ENCODE data around the gene ARGLU1. TPM values are rescaled to one million over a fixed set of nuclear protein-coding genes. Genes with fewer than 3 reads are reported as not detected.
A peak's percentile ranks its signal among the peaks of the same experiment; 100 is the strongest.

Gene ARGLU1
- total and polyA plus RNA-seq, 2 experiments from 2014 or later, result 108 to 166 TPM

DNA sequence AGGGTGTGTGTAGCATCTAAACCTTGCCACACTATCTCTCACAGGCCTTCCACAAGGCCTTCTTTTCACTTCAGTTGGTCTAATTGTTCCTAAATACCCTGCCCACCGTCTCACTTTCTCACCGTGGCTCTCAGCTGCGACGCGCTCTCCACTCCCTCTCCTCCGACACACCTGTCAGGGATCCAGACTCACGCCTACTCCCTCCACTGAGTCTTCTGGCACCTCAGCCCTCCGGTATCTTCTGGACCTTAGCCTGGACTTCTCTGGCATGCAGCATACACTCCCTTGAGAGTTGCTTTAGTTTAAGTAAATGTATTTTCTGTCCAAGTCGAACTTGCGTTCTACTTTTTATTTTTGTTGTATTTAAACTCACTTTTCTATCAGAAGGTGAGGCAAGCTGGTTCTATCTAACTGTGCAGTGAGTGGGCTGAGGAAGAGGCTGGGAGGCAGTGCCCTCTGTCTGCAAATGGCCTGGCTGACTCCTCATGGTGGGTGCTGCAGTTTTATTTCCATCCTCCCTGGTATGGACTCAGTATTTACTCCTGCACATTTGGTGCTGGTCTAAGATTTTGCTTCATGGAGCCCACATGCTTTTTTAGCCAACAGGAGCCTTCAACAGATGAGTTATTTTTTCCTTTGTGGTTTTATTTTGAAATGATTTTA is 28.5 kb upstream of the ARGLU1 start:
- Mint-ChIP-seq H3K36me3 (ENCODE audit: low read depth) (no peaks in the 10 kb centered on the region; the same call in 2 of the 3 replicates), H3K9me3 (peaks cover 3% of the 10 kb centered on the region; the same call in 1 of the 3 replicates), H3K27ac (no peak overlapping the region), H3K4me3 (no peak overlapping the region), H3K27me3 (ENCODE audit: insufficient read depth, low read depth, poor library complexity) (peaks cover 2% of the 10 kb centered on the region), H3K4me1 (no peaks in the 10 kb centered on the region)
- H3K4me2 ChIP-seq, result no peak overlapping the region
- H3K27me3 ChIP-seq (ENCODE audit: insufficient read depth), result no peaks in the 10 kb centered on the region
- no peaks in the 10 kb centered on the region for H3K79me2 ChIP-seq (replicated peaks; ENCODE audit: insufficient read depth)
- DNase-seq (ENCODE audit: low spot score) (no peak), ATAC-seq (no peak)
- no peaks in the 10 kb centered on the region for H3K36me3 ChIP-seq (ENCODE audit: insufficient read depth)
- H3K4me3 ChIP-seq, result no peak overlapping the region
- H3F3A ChIP-seq (replicated peaks; ENCODE audit: low read depth), result no peaks in the 10 kb centered on the region
- H3K9me2 ChIP-seq (ENCODE audit: insufficient read depth), result no peaks in the 10 kb centered on the region
- H4K20me1 ChIP-seq (replicated peaks; ENCODE audit: insufficient read depth), result no peaks in the 10 kb centered on the region
- TF ChIP-seq, protein P1, sequence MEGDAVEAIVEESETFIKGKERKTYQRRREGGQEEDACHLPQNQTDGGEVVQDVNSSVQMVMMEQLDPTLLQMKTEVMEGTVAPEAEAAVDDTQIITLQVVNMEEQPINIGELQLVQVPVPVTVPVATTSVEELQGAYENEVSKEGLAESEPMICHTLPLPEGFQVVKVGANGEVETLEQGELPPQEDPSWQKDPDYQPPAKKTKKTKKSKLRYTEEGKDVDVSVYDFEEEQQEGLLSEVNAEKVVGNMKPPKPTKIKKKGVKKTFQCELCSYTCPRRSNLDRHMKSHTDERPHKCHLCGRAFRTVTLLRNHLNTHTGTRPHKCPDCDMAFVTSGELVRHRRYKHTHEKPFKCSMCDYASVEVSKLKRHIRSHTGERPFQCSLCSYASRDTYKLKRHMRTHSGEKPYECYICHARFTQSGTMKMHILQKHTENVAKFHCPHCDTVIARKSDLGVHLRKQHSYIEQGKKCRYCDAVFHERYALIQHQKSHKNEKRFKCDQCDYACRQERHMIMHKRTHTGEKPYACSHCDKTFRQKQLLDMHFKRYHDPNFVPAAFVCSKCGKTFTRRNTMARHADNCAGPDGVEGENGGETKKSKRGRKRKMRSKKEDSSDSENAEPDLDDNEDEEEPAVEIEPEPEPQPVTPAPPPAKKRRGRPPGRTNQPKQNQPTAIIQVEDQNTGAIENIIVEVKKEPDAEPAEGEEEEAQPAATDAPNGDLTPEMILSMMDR (conservative IDR thresholded peaks at IDR 0.05; ENCODE audit: low read depth in 2 of 2), result peak in 1 of 2 experiments; percentile 24; a peak in 1 of 4 replicates
- TF ChIP-seq EZH2 (IDR thresholded peaks at IDR 0.05; ENCODE audit: low read depth, unreplicated experiment) (no peak), ZNF331 (CRISPR knock-in tag; IDR thresholded peaks at IDR 0.05; ENCODE audit: low read depth) (no peak), NANOG (IDR thresholded peaks at IDR 0.05; ENCODE audit: borderline replicate concordance) (no peak)
- no peaks in the 10 kb centered on the region for H3K4me1 ChIP-seq (ENCODE audit: insufficient read depth)
- no peak overlapping the region for H2AFZ ChIP-seq
- no peak overlapping the region for H3K27ac ChIP-seq (ENCODE audit: low read depth)

DNA sequence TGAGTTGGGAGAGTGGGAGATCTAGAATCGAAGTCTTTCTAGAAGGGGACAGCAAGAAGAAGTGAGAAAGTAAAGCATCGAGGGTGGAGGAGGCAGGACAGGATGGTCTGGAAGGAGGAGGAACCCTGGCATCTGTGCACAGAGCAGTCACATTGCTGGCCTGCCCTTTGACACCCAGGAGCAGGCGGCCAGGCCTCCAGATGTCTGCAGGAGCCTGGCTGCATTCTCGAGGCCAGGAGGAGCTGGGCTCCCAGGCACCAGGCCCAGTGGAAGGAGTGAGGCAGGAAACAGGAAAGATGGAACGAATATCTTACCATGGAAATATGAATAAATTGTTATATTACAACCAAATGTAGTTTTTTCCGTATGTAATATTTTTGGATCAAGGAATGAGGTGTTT is 27.7 kb upstream of the ARGLU1 start:
- Histone ChIP-seq H3K4me1 (ENCODE audit: insufficient read depth) (no peaks in the 10 kb centered on the region), H4K20me1 (replicated peaks; ENCODE audit: insufficient read depth) (no peaks in the 10 kb centered on the region), H2AFZ (no peak overlapping the region), H3K36me3 (ENCODE audit: insufficient read depth) (no peaks in the 10 kb centered on the region), H3K27ac (ENCODE audit: low read depth) (no peak overlapping the region), H3K27me3 (ENCODE audit: insufficient read depth) (no peaks in the 10 kb centered on the region), H3K4me2 (no peak overlapping the region), H3K4me3 (no peak overlapping the region), H3K9me2 (ENCODE audit: insufficient read depth) (no peaks in the 10 kb centered on the region), H3K79me2 (replicated peaks; ENCODE audit: insufficient read depth) (no peaks in the 10 kb centered on the region), H3F3A (replicated peaks; ENCODE audit: low read depth) (no peaks in the 10 kb centered on the region)
- Mint-ChIP-seq H3K27me3 (ENCODE audit: insufficient read depth, low read depth, poor library complexity) (peaks cover 2% of the 10 kb centered on the region), H3K9me3 (peaks cover 3% of the 10 kb centered on the region; the same call in 1 of the 3 replicates), H3K4me3 (no peak overlapping the region), H3K27ac (no peak overlapping the region), H3K4me1 (no peaks in the 10 kb centered on the region), H3K36me3 (ENCODE audit: low read depth) (no peaks in the 10 kb centered on the region; the same call in 2 of the 3 replicates)
- DNase-seq (ENCODE audit: low spot score) (no peak), ATAC-seq (no peak)
- TF ChIP-seq ZNF114 (CRISPR knock-in tag; IDR thresholded peaks at IDR 0.05) (no peak), POLR2AphosphoS5 (IDR thresholded peaks at IDR 0.05; ENCODE audit: low read depth) (no peak), JUNB (IDR thresholded peaks at IDR 0.05; ENCODE audit: unreplicated experiment) (no peak), NANOG (IDR thresholded peaks at IDR 0.05; ENCODE audit: borderline replicate concordance) (no peak), EZH2phosphoT487 (IDR thresholded peaks at IDR 0.05; ENCODE audit: unreplicated experiment) (no peak), CREB1 (CRISPR knock-in tag; IDR thresholded peaks at IDR 0.05; ENCODE audit: low read depth) (no peak), EZH2 (IDR thresholded peaks at IDR 0.05; ENCODE audit: low read depth, unreplicated experiment) (no peak)
- TF ChIP-seq, protein P1 (conservative IDR thresholded peaks at IDR 0.05; ENCODE audit: low read depth in 2 of 2), result no peak
- TF ChIP-seq, protein P2, sequence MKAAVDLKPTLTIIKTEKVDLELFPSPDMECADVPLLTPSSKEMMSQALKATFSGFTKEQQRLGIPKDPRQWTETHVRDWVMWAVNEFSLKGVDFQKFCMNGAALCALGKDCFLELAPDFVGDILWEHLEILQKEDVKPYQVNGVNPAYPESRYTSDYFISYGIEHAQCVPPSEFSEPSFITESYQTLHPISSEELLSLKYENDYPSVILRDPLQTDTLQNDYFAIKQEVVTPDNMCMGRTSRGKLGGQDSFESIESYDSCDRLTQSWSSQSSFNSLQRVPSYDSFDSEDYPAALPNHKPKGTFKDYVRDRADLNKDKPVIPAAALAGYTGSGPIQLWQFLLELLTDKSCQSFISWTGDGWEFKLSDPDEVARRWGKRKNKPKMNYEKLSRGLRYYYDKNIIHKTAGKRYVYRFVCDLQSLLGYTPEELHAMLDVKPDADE (IDR thresholded peaks at IDR 0.05), result no peak
- TF ChIP-seq, protein P3, sequence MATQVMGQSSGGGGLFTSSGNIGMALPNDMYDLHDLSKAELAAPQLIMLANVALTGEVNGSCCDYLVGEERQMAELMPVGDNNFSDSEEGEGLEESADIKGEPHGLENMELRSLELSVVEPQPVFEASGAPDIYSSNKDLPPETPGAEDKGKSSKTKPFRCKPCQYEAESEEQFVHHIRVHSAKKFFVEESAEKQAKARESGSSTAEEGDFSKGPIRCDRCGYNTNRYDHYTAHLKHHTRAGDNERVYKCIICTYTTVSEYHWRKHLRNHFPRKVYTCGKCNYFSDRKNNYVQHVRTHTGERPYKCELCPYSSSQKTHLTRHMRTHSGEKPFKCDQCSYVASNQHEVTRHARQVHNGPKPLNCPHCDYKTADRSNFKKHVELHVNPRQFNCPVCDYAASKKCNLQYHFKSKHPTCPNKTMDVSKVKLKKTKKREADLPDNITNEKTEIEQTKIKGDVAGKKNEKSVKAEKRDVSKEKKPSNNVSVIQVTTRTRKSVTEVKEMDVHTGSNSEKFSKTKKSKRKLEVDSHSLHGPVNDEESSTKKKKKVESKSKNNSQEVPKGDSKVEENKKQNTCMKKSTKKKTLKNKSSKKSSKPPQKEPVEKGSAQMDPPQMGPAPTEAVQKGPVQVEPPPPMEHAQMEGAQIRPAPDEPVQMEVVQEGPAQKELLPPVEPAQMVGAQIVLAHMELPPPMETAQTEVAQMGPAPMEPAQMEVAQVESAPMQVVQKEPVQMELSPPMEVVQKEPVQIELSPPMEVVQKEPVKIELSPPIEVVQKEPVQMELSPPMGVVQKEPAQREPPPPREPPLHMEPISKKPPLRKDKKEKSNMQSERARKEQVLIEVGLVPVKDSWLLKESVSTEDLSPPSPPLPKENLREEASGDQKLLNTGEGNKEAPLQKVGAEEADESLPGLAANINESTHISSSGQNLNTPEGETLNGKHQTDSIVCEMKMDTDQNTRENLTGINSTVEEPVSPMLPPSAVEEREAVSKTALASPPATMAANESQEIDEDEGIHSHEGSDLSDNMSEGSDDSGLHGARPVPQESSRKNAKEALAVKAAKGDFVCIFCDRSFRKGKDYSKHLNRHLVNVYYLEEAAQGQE (IDR thresholded peaks at IDR 0.05; ENCODE audit: unreplicated experiment), result no peak

All from GM23338 (cell line).